KOPT-K1 (cell line): Measurements from ENCODE around the gene SLC6A3.

Experiments
- H3K27ac ChIP-seq: fragments of 200-600 bp; sonication (generic); 2 replicates; pipeline ENCODE4 v1.5.1; 2016; ENCODE audit warnings: antibody characterized with exemption, mild to moderate bottlenecking, low read depth, low read length; ENCODE audit not compliant: poor library complexity, severe bottlenecking
- H3K36me3 ChIP-seq: fragments of 200-600 bp; sonication (generic); 2 replicates; pipeline ENCODE4 v1.5.1; 2017; ENCODE audit warnings: antibody characterized with exemption, mild to moderate bottlenecking, low read length, moderate library complexity; ENCODE audit not compliant: insufficient read depth
- H3K9me3 ChIP-seq: fragments of 200-600 bp; sonication (generic); 2 replicates; pipeline ENCODE4 v1.5.1; 2017; ENCODE audit warnings: antibody characterized with exemption, low read length, mild to moderate bottlenecking; ENCODE audit not compliant: insufficient read depth, poor library complexity, severe bottlenecking

Gene SLC6A3

DNA sequence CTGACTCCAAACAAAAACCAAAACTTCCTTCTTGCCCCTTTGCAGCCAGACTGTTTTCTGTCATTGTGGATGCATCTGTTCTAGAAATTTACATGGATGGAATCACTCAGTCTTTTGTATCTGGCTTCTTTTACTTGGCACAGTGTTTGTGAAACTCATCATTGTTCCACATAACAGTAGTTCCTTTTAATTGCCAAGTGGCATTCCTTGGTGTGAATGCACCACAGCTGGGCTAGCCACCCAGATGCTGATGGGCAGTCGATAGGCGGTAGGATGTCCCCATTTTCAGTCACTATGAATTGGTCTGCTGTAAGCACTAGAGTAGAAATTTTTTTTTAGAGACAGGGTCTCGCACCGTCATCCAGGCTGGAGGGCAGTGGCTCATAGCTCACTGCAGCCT, 94.1 kb downstream of the SLC6A3 start:
- Histone ChIP-seq H3K27ac (no peak overlapping the region), H3K36me3 (no peaks in the 10 kb centered on the region), H3K9me3 (no peaks in the 10 kb centered on the region)

- Histone ChIP-seq H3K9me3 (no peaks in the 10 kb centered on the region), H3K27ac (no peak overlapping the region), H3K36me3 (no peaks in the 10 kb centered on the region)
These were observed 96.0 kb downstream of the SLC6A3 start for GRCh38 chr5:1349246-1349645.

DNA sequence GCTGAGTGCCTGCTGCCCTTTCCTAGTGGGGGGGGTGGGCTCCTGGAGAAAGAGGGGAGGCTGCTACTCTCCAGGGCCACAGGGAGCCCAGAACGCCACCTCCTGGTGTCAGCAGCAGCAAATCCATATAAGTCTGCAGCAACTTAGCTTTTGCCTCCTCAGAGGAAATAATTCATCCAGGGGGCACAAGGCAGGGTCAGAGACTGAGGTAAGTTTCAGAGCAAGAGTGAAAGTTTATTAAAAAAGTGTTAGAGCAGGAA, 96.3 kb downstream of the SLC6A3 start:
- H3K9me3 ChIP-seq: no peaks in the 10 kb centered on the region
- H3K27ac ChIP-seq: no peak overlapping the region
- H3K36me3 ChIP-seq: no peaks in the 10 kb centered on the region

- Histone ChIP-seq H3K9me3 (no peaks in the 10 kb centered on the region), H3K27ac (no peak overlapping the region), H3K36me3 (peaks cover 12% of the 10 kb centered on the region)
These were observed 97.7 kb downstream of the SLC6A3 start for GRCh38 chr5:1347571-1347970.

DNA sequence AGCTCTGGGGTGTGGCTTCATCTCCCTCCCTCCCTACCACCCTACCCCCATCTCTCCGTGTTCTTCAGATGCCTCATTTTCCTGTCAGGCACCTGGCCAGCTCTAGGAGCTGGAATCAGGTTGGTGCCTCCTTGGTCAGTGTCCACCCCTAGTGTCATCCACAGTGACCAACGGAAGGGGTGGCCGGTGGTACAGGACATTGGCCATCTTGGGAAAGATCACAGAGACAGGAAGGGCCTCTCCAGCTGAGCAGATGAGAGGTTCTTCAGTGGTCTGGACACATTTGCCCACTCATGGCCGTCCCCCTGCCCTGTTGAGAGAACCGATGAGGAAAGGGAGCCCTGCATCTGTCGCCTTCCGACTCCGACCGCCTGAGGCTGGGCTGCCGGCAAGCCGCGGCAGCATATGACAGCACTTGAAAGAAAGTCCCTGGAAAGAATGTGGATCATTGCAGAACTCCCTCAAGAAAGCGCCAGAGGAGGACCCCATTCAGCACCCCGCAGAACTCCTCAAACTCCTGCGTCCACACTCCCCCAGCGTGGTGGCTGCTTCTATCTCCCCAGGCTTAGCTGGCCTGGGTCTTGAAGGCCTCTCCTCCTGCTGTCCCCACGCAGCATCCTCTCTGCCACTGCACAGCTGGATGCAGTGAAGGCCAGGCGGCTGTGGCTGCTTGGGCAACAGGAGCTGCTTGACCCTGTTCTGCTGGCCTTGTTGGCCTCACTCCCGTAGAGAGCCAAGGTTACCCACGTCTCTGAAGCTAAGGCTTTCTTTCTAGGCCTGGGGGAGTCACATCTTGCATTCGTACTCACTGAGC, 98.4 kb downstream of the SLC6A3 start:
- H3K9me3 ChIP-seq: no peaks in the 10 kb centered on the region
- H3K27ac ChIP-seq: no peak overlapping the region
- H3K36me3 ChIP-seq: peaks cover 19% of the 10 kb centered on the region

- peak overlapping the region; percentile 84 for H3K27ac ChIP-seq
- H3K9me3 ChIP-seq: no peaks in the 10 kb centered on the region
- peaks cover 27% of the 10 kb centered on the region for H3K36me3 ChIP-seq
These were observed 99.2 kb downstream of the SLC6A3 start for GRCh38 chr5:1345876-1346626.

DNA sequence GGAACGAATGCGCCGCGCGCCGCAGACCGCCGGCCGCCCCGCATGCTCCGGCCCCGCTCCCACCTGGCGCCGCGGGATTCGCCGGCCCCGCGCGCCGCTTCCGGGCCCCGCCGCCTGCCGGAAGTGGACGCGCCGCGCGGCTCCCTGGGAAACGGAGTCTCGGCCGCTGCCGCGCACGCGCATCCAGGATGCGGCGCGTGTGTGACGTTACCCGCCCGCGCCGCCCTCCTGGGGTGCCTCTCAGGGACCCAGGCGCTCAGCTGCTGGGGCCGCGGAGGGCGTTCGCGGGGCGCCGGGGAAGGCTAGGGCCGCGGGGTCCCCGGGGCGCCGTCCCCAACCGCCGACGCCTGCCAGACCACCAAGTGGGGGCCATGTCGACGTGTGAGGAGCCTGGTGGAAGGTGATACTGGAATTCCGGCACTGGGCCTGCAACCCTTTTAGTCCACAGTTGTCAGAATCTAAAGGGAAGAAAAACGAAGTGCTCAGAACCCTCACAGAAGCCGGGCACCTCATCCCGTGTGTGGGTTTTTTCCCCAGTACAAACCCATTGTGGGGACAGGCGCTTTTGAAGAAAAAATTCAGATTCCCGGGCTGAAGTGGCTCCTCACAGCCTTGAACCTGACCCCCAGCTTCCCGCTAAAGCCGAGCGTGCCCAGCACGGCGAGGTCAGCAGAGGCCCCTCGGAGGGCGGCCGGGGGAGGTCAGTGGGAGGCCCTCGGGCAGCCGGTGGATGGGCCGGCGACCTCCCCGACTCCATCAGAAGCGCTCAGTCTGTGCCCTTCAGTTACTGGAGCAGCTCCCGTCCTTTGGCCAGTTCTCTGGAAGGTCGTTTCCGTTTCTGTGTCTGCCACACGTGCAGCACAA, 100.0 kb downstream of the SLC6A3 start, which contains the start of gene CLPTM1L:
TSS of gene CLPTM1L (minus strand) at position 125 of the 864 bp plus-strand sequence. CDS start 258 bp downstream, outside the sequence.
- peak within 1 kb of the TSS; percentile 84 for H3K27ac ChIP-seq
- H3K36me3 ChIP-seq: peaks cover 36% of the 10 kb centered on the region
- H3K9me3 ChIP-seq: no peaks in the 10 kb centered on the region

DNA sequence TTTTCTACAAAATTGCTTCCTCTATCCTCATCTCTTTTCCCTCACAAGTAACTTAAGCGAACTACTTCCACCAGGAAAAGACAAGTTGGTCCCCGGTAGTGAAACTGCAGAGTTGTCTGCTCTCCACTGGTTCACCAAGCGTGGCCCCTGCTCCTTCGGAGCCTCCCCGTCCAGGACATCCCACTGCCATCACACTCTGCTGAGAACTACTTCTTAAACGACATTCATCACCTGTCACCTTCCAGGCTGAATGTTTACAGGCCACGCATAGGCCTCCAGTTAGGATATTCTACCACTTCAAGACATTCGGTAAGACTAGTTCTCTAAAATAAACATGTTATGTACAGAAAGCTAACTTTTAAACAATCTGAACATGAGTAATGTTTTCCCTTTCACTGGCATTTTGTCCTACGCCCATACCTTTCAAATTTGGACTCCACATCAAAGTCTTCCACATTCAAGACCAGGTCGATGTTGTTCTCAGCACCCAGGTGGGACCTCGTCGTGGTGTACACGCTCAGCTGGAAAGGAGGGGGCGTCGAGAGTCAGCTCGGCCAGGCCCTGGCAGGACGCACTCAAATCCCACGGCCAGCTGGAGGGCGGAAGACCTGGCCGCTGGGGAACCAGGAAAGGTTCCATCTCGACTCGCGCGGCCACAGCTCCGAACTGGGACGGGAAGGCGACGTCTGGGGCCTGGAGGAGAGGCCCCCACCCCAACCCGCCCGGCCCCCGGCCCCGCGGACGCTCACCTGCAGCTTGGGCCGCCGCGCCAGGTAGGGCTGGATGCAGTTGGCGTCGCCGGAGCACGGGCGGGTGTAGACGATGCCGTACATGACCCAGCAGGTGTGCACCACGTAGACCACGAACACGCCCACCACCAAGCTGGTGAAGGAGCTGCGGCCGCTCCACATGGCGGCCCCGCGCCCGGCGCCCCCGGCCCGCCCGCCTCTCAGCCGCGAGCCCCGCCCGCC, 101.0 kb downstream of the SLC6A3 start:
- H3K27ac ChIP-seq: peak overlapping the region; percentile 84
- H3K9me3 ChIP-seq: no peaks in the 10 kb centered on the region
- peaks cover 43% of the 10 kb centered on the region for H3K36me3 ChIP-seq

- H3K36me3 ChIP-seq: peaks cover 52% of the 10 kb centered on the region
- no peak overlapping the region for H3K27ac ChIP-seq
- no peaks in the 10 kb centered on the region for H3K9me3 ChIP-seq
These were observed 101.9 kb downstream of the SLC6A3 start for GRCh38 chr5:1343315-1343751.
